K562 (cell line): ENCODE measurements around the gene PTP4A1. TPM values are rescaled to one million over a fixed set of nuclear protein-coding genes. Genes with fewer than 3 reads are reported as not detected.

ENCODE experiments used
- ATAC-seq: fragments of 200-7000 bp; cut with Tn5 transposase; 3 replicates; pipeline ENCODE4 v1.9.1; 2020; ENCODE audit warnings: moderate library complexity
- BruUV-seq: library from RNA; stranded (reverse); fragments of 400-500 nt; replicated peaks from 2 replicates; lab custom pipeline; 2021; lab: Mats Ljungman, UMichigan
- CTCF ChIA-PET: fragments of 300-600 bp; formaldehyde crosslinking; extraction: SDS; loops from one replicate; lab custom pipeline; 2021; ENCODE audit warnings: low intra/inter-chr PET ratio; lab: Yijun Ruan, JAX
- POLR2A ChIA-PET: fragments of 300-600, 350-650 bp; sonication (Branson Sonifier 250); formaldehyde crosslinking; extraction: SDS; loops from one replicate; lab custom pipeline; 2021; ENCODE audit warnings: antibody characterized with exemption, inconsistent platforms; lab: Yijun Ruan, JAX
- DNase-seq, 4 experiments: peaks; one replicate each; pipeline versions ENCODE4 v3.0.0 to v3.0.0-alpha.2; 2011 to 2018; ENCODE audit warnings: low spot score in 3 of 4, mixed read lengths in 3 of 4; ENCODE audit errors: extremely low read depth in 1 of 4
- FAIRE-seq: peaks from 2 replicates; lab custom pipeline; 2011; peaks lifted over from hg19 to GRCh38; lab: Jason Lieb, UNC
- H2AFZ ChIP-seq: 2 replicates; pipeline ENCODE4 v1.6.0; 2011; ENCODE audit warnings: low read depth, low read length, control low read depth, inconsistent platforms
- H3K27ac ChIP-seq: fragments of 200-600 bp; 3 replicates; pipeline ENCODE4 v1.8.0; 2011; ENCODE audit warnings: low read depth, mild to moderate bottlenecking, control low read depth, inconsistent platforms, low read length, moderate library complexity, mixed read lengths; ENCODE audit errors: extremely low read depth
- H3K27me3 ChIP-seq, 2 experiments: fragments of 300-600 bp in 1 of 2; 2 replicates in 1 of 2; 3 replicates in 1 of 2; pipeline versions ENCODE4 v1.6.0 to v1.8.0; 2011; ENCODE audit warnings: inconsistent platforms in 2 of 2, low read length in 2 of 2, mild to moderate bottlenecking in 1 of 2, mixed read lengths in 1 of 2, moderate library complexity in 1 of 2; ENCODE audit not compliant: control insufficient read depth in 2 of 2, insufficient read depth in 2 of 2
- H3K36me3 ChIP-seq: fragments of 300-600 bp; 3 replicates; pipeline ENCODE4 v1.8.0; 2011; ENCODE audit warnings: mild to moderate bottlenecking, low read length, inconsistent platforms; ENCODE audit not compliant: control insufficient read depth, insufficient read depth
- H3K4me1 ChIP-seq, 2 experiments: fragments of 200-600 bp in 1 of 2; replicated peaks in 1 of 2; 2 replicates in 1 of 2; 3 replicates in 1 of 2; pipeline versions ENCODE4 v1.5.1 to v1.8.0; 2011; ENCODE audit warnings: inconsistent platforms in 2 of 2, low read length in 2 of 2, mild to moderate bottlenecking in 1 of 2, mixed read lengths in 1 of 2, moderate library complexity in 1 of 2; ENCODE audit not compliant: control insufficient read depth in 2 of 2, insufficient read depth in 2 of 2
- H3K4me2 ChIP-seq: 2 replicates; pipeline ENCODE4 v1.6.1; 2011; ENCODE audit warnings: low read length, control low read depth, inconsistent platforms, mixed read lengths; ENCODE audit not compliant: insufficient read depth
- H3K4me3 ChIP-seq: fragments of 200-600 bp; sonication (generic), shearing (Covaris generic); 2 replicates; pipeline ENCODE4 v1.5.1; 2016; ENCODE audit warnings: control low read depth, inconsistent platforms
- H3K79me2 ChIP-seq: fragments of 200-600 bp; 3 replicates; pipeline ENCODE4 v1.8.0; 2011; ENCODE audit warnings: low read length, inconsistent platforms; ENCODE audit not compliant: control insufficient read depth, insufficient read depth
- H3K9ac ChIP-seq, 2 experiments: 2 replicates each; pipeline versions ENCODE4 v1.6.0 to v1.6.1; 2011; ENCODE audit warnings: low read depth in 2 of 2, low read length in 2 of 2, control low read depth in 1 of 2, inconsistent platforms in 1 of 2, mild to moderate bottlenecking in 1 of 2, mixed read lengths in 1 of 2; ENCODE audit not compliant: insufficient read depth in 1 of 2
- H3K9me1 ChIP-seq: one replicate; pipeline ENCODE4 v1.6.0; 2011; ENCODE audit warnings: inconsistent platforms, mild to moderate bottlenecking, low read length, moderate library complexity; ENCODE audit not compliant: control insufficient read depth, insufficient read depth
- H3K9me3 ChIP-seq: replicated peaks from 2 replicates; pipeline ENCODE4 v1.5.1; 2011; ENCODE audit warnings: low read depth, low read length, inconsistent platforms; ENCODE audit not compliant: control insufficient read depth, insufficient read depth
- H4K20me1 ChIP-seq: replicated peaks from 2 replicates; pipeline ENCODE4 v1.6.1; 2011; ENCODE audit warnings: low read length, inconsistent platforms, mixed read lengths; ENCODE audit not compliant: control insufficient read depth, insufficient read depth
- C11orf30 ChIP-seq: fragments of 450-650 bp; IDR thresholded peaks from 2 replicates; pipeline ENCODE4 v1.6.1; 2016; ENCODE audit warnings: low read depth, mild to moderate bottlenecking
- EHMT2 ChIP-seq: fragments of 450-650 bp; IDR thresholded peaks from 2 replicates; pipeline ENCODE4 v1.6.1; 2018; ENCODE audit warnings: antibody characterized with exemption
- EZH2 ChIP-seq: IDR thresholded peaks from 2 replicates; pipeline ENCODE4 v1.6.1; 2012; ENCODE audit warnings: low read depth, mild to moderate bottlenecking, inconsistent platforms, low read length, borderline replicate concordance
- FOSL1 ChIP-seq: fragments of 200-800 bp; sonication (Bioruptor generic); conservative IDR thresholded peaks from 2 replicates; pipeline ENCODE4 v1.6.1; 2016; ENCODE audit warnings: missing genetic modification characterization, missing compliant biosample characterization
- GATAD2B ChIP-seq: fragments of 450-650 bp; IDR thresholded peaks from 2 replicates; pipeline ENCODE4 v1.6.1; 2017; ENCODE audit warnings: mild to moderate bottlenecking, borderline replicate concordance
- HDAC3 ChIP-seq: fragments of 450-650 bp; IDR thresholded peaks from 2 replicates; pipeline ENCODE4 v1.6.1; 2018; ENCODE audit warnings: borderline replicate concordance, mild to moderate bottlenecking, moderate library complexity; ENCODE audit not compliant: partially characterized antibody
- PHB ChIP-seq: fragments of 250-450 bp; sonication (Bioruptor Pico); IDR thresholded peaks from 2 replicates; pipeline ENCODE4 v1.5.0; 2021
- POLR2H ChIP-seq: IDR thresholded peaks from 2 replicates; pipeline ENCODE4 v1.6.1; 2016; ENCODE audit warnings: missing genetic modification characterization, low read depth, mild to moderate bottlenecking, control low read depth, missing compliant biosample characterization, moderate library complexity
- RBM34 ChIP-seq: fragments of 200-400 bp; formaldehyde crosslinking; IDR thresholded peaks from 2 replicates; pipeline ENCODE4 v1.6.1; 2018; ENCODE audit warnings: low read length, borderline replicate concordance; ENCODE audit not compliant: insufficient read depth
- RUNX1 ChIP-seq: sonication (generic); IDR thresholded peaks from 2 replicates; pipeline ENCODE4 v1.6.1; 2016; ENCODE audit warnings: antibody characterized with exemption, low read depth
- WGBS: fragments of 100-300 bp; shearing (Covaris generic); methylation state at CpG from one replicate; pipeline ENCODE4 v1.1.6; 2016; ENCODE audit warnings: low coverage, mixed read lengths; ENCODE audit not compliant: insufficient coverage; ENCODE audit errors: missing lambda C conversion rate; 5-methylcytosine and 5-hydroxymethylcytosine counted together
- in situ Hi-C: fragments of 300-500 bp; cut with MboI; formaldehyde crosslinking; loops from 4 replicates; pipeline ENCODE4 v1.15.0; 2018; ENCODE audit warnings: inconsistent platforms, mixed read lengths
- intact Hi-C: fragments of 100-400 bp; cut with micrococcal nuclease; formaldehyde crosslinking; loops from 2 replicates; pipeline ENCODE4 v1.14.2; 2022
- polyA plus RNA-seq, 8 experiments: library from polyadenylated mRNA; depleted of rRNA in 4 of 8; stranded (reverse) in 5 of 8; unstranded in 3 of 8; fragments of >200 nt; fragmentation: Nextera tagmentation in 2 of 8; fragmentation: Illumina TruSeq in 1 of 8; extraction: Ambion mirVana in 2 of 8; extraction: Trizol in 1 of 8; gene quantifications; 2 replicates each; pipeline versions ENCODE4 v1.2.1 to v1.2.3, GENCODE V29; 2011 to 2014; ENCODE audit warnings: inconsistent platforms in 1 of 8, missing spikeins in 1 of 8
- total RNA-seq, 7 experiments: library from RNA; depleted of rRNA in 6 of 7; stranded (reverse); fragments of >200 nt in 6 of 7; fragmentation: Illumina TruSeq in 2 of 7; extraction: Trizol in 2 of 7; gene quantifications; 2 replicates each; pipeline versions ENCODE4 v1.2.1 to v1.2.3, GENCODE V29; 2011 to 2021; ENCODE audit warnings: low replicate concordance in 1 of 7
- TF ChIP-seq, protein P1 (sequence below): fragments of 250-450 bp; sonication (Bioruptor Pico); IDR thresholded peaks from 2 replicates; pipeline ENCODE4 v1.8.0; 2022; ENCODE audit warnings: inconsistent platforms
- TF ChIP-seq, protein P2 (sequence below), 2 experiments: fragments of 450-650 bp in 1 of 2; sonication (generic) in 1 of 2; formaldehyde crosslinking in 1 of 2; IDR thresholded peaks in 1 of 2; conservative IDR thresholded peaks in 1 of 2; 2 replicates each; pipeline versions ENCODE4 v1.6.1 to v1.8.1; 2016 to 2023; ENCODE audit warnings: mild to moderate bottlenecking in 2 of 2, moderate library complexity in 2 of 2, inconsistent platforms in 1 of 2, missing genetic modification reagents in 1 of 2

PTP4A1 gene
- total and polyA plus RNA-seq, 9 of the 15 experiments (the other 6 are each of a cell fraction or from before 2014, with no cell fraction given), result 3.7 to 67.5 (median 13.1) TPM

DNA sequence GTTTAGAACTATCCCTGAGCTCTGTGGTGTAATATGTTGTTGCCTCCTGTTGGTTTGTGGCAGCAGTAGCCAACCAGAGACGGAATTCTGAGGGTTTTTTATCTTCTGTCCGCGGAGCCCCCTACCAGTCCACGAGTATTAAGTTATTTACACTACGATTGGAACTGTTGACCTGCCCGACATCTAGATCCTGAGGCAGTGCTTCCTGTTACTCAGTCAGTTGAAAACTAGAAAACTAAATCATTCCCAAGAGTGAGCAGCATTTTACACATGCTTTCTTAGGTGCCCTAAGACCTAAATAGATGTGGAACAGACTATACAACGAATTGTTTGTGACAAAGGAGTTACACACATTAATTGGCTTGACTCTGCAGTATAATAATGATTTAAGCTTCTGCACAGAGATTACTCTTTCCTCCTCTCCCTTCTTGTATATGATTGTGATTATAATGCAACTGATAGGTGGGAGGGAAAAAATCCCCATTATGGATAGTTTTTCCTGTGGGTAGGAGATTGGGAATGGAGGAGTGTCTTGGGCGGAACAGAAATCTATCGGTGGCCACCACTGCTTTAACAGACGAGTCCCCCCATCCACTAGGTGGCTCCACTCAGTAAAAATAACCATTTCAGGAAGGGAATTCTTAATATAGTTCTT lies 1.7 kb downstream of the PTP4A1 start (continued):
- TF ChIP-seq EHMT2 (no peak), RBM34 (no peak)
- TF ChIP-seq, protein P1, sequence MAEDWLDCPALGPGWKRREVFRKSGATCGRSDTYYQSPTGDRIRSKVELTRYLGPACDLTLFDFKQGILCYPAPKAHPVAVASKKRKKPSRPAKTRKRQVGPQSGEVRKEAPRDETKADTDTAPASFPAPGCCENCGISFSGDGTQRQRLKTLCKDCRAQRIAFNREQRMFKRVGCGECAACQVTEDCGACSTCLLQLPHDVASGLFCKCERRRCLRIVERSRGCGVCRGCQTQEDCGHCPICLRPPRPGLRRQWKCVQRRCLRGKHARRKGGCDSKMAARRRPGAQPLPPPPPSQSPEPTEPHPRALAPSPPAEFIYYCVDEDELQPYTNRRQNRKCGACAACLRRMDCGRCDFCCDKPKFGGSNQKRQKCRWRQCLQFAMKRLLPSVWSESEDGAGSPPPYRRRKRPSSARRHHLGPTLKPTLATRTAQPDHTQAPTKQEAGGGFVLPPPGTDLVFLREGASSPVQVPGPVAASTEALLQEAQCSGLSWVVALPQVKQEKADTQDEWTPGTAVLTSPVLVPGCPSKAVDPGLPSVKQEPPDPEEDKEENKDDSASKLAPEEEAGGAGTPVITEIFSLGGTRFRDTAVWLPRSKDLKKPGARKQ, result no peak

DNA sequence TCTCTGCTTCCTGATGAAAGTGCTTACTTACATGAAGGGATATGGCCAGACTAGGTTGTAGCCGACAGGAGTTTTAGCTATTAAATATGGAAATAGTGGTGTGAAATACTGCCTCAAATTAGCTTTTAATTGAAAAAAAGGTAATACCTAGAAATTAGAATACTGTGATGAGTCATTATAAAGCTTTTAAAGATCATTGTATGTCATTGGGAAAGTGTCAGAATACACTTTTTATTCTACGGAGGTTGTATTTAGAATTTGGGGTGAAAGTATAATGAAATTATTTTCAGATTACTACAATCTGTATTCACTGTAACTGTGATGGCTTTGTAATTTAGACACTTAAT lies 2.2 kb downstream of the PTP4A1 start:
- no TSS peak for BruUV-seq
- H3K9ac ChIP-seq, result peak overlapping the region in 1 of 2 experiments; percentile 89; a peak in 1 of 4 replicates
- H3K27me3 ChIP-seq, result no peaks in the 10 kb centered on the region
- H3K4me1 ChIP-seq, result peaks cover 7 to 11% of the 10 kb centered on the region in 2 experiments; a peak in 3 of 5 replicates
- 0% methylated on average over 2 of the region's 2 CpGs for WGBS
- no peak for ATAC-seq
- peak overlapping the region; percentile 94 for H3K4me3 ChIP-seq
- POLR2A ChIA-PET, result interaction anchor here (1.2 to 1.9 kb wide), 2 partner anchors 9 to 188 kb away, joined by 3 to 8 read pairs; no protein-coding TSS in a partner anchor
- no peaks in the 10 kb centered on the region for H3K9me3 ChIP-seq
- H3K4me2 ChIP-seq, result peak overlapping the region; percentile 95
- FAIRE-seq, result no peak
- intact Hi-C loops (loop anchor here (10.0 kb wide), 1 partner anchor 130 kb away; no protein-coding TSS in a partner anchor), in situ Hi-C loops (no loop called here)
- H2AFZ ChIP-seq, result no peak overlapping the region
- peaks cover 57% of the 10 kb centered on the region for H3K79me2 ChIP-seq
- TF ChIP-seq FOSL1 (0 out of 2 replicates have a peak, but pooled peaks have one; percentile 20), POLR2H (peak; percentile 52; the same call in 1 of the 2 replicates), RUNX1 (no peak), PHB (CRISPR knock-in tag) (no peak), C11orf30 (0 out of 2 replicates have a peak, but pooled peaks have one; percentile 10), HDAC3 (peak; percentile 2), GATAD2B (0 out of 2 replicates have a peak, but pooled peaks have one; percentile 4), EZH2 (no peak)
- TF ChIP-seq, protein P2, sequence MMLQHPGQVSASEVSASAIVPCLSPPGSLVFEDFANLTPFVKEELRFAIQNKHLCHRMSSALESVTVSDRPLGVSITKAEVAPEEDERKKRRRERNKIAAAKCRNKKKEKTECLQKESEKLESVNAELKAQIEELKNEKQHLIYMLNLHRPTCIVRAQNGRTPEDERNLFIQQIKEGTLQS (IDR thresholded peaks at IDR 0.05), result peak; percentile 52
- TF ChIP-seq, protein P2 (CRISPR knock-in tag; conservative IDR thresholded peaks at IDR 0.05), result no peak
- H3K27ac ChIP-seq, result no peak overlapping the region; the same call in 2 of the 3 replicates
- CTCF ChIA-PET, result no interaction called here
- no peaks in the 10 kb centered on the region for H3K9me1 ChIP-seq
- H4K20me1 ChIP-seq, result peaks cover 9% of the 10 kb centered on the region; the same call in 1 of the 2 replicates
- peaks cover 37% of the 10 kb centered on the region for H3K36me3 ChIP-seq
- DNase-seq, result no peak
